SH-SY5Y (cell line): ENCODE results near the gene WDR4.

Experiments
- GATA2 ChIP-seq: IDR thresholded peaks from 2 replicates; pipeline ENCODE4 v1.6.1; 2011; ENCODE audit warnings: mild to moderate bottlenecking, low read depth, low read length
- GATA3 ChIP-seq: IDR thresholded peaks from 2 replicates; pipeline ENCODE4 v1.6.1; 2011; ENCODE audit warnings: low read depth, mild to moderate bottlenecking, low read length, moderate library complexity

Gene WDR4

DNA sequence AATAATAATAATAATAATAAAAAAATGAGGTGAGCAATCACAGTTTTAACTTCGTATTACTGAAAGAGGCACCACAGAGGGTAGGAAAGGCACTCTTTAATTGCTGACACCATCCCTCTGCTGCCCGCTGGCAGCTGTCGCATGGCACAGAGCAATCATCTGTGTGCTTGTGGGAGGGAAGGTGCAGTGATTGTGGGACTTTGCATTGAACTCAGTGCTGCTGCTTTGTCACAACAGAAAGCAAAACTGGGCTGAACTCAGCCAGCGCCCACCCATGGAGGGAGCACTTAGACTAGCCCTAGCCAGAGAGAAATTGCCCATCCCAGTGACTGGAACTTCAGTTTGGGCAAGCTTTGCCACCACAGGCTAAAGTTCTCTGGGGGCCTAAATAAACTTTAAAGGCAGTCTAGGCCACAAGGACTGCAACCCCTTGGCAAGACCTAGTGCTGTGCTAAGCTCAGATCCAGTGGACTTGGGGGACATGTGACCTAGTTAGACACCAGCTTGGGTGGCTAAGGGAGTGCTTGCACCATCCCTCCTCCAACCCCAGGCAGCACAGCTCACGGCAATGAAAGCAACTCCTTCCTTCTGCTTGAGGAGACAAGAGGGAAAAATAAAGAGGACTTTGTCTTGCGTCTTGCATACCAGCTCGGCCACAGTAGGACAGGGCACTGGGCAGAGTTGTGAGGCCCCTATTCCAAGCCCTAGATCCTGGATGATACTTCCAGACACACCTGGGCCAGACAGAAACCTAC is 59.3 kb downstream of the WDR4 start:
- TF ChIP-seq GATA2 = no peak
- no peak for TF ChIP-seq GATA3

DNA sequence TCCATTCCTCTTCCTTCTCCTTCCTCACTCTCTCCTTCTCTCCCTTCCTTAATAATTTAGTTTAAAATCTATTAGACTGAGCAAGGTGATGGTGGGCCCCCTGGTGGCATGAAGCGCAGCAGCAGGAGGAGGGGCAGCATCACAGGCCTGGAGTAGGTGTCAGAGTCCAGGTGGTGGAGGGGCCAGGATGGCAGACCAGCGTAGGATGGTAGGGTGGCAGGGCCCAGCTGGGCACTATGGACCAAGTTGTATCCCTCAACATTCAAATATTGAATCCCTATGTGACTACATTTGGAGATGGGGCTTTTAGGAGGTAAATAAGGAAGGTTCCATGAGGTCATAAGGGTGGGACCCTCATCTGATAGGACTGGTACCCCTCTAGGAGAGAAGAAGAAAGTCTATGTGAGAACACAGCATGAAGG is 61.0 kb downstream of the WDR4 start:
- TF ChIP-seq GATA3 (no peak), GATA2 (no peak)

DNA sequence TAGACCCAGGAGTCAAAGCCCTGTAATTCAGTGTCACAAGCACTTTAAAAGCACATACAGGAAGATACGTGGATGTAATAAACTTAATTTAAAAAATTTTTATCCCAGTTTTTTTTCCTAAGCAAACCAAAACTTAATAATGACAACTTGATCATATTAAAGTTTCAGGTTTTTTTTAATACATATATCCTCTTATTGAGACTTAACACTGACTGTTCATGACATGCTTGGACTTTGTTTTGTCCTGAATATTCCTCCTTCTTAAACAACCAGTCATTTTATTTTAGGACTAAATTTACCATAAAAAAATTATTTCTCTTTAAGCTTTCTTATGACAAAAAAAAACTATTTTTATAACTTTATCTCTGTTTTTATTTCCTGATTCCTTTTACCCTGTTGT is 64.1 kb downstream of the WDR4 start:
- no peak for TF ChIP-seq GATA3
- no peak for TF ChIP-seq GATA2

- TF ChIP-seq GATA3 (no peak), GATA2 (no peak)
Measured at GRCh38 chr21:42811960-42812359, 67.4 kb downstream of the WDR4 start.

DNA sequence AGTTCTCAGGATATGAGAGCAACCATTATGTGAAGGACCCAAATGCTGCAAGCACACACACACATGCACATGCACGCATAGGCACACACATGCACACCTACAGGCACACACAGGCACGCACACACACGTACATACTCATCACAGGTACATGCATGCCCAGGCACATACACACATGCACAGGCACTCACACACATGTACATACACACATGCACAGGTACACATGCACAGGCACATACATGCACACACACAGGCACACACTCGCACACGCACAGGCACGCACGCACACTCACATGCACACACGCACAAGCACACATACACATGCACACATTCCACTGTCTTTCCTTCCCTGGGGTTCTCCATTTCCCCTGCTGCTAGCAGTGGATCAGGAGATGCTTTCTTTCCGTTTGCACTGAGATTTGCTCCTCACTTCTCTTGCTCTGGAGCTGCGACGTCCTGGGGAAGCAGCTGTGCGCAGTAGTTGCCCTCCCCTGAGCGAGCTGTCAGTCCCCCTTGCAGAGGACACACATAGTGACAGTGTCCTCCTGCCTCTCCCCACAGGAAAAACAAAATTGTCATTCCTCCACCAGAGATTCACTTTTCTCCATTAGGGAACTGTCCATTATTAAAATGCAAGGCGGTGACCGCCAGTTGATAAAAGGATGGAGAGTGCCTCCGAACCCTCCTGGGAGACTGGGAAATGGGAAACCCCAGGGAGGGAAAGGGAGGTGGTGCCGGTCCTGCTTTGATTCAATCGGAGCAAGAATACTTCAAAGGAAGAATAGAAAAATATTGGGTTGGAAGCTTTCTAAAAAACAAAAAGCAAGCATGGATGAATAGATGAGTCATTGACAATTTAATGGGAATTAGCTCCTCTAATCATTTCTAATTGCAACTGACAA is 69.5 kb downstream of the WDR4 start:
- TF ChIP-seq GATA2 = no peak
- TF ChIP-seq GATA3 = no peak

GRCh38 chr21:42809171-42809570 is 70.2 kb downstream of the WDR4 start:
- no peak for TF ChIP-seq GATA2
- no peak for TF ChIP-seq GATA3

DNA sequence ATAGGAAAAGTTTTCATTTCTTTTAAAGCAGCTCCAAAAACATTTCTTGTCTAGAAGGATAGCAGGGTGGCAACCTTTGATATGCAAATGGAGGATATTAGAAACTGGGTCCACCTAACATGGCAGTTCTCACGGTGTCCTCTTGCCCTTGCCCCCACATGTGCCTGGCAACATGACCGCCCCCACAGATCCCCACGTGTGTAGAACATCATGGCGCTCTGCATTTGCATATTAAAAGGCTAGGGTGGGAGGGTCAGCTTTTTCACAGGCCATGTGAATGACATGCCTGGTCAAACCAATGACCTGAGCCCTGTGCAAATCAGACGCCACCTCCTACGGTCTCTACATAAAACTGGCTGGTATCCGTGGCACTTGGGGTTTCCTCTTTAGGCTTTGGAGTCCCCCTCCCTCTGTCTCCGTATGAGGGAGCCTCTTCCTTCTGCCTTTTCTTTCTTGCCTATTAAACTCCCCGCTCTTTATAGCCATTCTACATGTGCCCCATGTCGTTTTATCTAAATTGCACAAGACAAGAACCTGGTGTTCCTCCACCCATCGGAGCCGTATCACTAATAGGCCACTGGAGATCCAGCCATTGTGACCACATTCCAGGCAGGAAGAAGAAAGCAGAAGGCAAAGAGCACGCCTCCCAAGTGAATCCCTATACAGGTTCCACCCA is 71.3 kb downstream of the WDR4 start:
- TF ChIP-seq GATA2 (no peak), GATA3 (no peak)

GRCh38 chr21:42806509-42807140 is 72.7 kb downstream of the WDR4 start:
- TF ChIP-seq GATA3 = no peak
- TF ChIP-seq GATA2 = no peak

GRCh38 chr21:42799948-42800347 is 79.4 kb downstream of the WDR4 start:
- no peak for TF ChIP-seq GATA3
- TF ChIP-seq GATA2 = no peak

GRCh38 chr21:42799516-42799915 is 79.8 kb downstream of the WDR4 start:
- TF ChIP-seq GATA3 (no peak), GATA2 (no peak)
